ENCODE measurements around the gene NDST4.

Gene NDST4

DNA sequence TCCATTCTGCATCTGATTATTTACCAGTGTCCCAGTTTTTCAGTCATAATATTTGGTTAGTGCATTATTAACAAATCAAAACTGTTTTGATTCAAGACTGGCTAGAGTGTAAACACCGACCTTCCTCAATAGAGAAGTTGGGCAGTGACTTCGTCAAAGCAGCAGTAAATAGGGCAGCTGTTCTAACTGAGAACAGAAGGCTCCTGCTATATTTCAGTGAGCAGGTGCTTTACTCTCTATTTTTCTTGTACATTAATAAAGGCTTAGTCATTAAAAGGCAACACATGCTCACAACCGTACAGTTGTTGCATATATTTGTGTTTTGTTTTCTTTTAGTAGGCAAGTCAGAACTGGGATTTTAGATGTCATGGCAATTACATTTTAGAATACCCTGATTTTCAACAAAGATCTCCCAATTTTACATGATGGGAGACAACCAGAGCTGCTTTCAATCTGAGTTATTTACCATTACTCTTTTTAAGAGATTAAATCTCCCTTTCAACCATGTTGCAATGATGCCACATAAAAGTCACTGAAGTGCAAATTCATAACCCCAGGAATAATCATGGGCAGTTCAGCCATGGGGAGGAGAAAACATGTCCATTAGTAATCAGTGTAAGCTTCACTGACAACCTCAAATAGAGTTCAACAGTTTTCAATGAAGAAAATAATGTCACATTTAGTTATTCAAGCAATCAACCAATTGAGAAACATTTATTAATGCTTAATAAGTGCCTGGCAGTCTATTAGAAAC lies 233.3 kb downstream of the NDST4 start:
- no peak overlapping the region for H3K27ac ChIP-seq (replicated peaks)
- DNase-seq (ENCODE audit: low read depth in 1 of 2, low spot score in 1 of 2): no peak
- TF ChIP-seq CTCF (IDR thresholded peaks at IDR 0.05; ENCODE audit: insufficient read depth, low read length) (no peak), GABPA (IDR thresholded peaks at IDR 0.05; ENCODE audit: low read depth) (no peak)
- no peak overlapping the region for H3K4me3 ChIP-seq (replicated peaks; ENCODE audit: insufficient read depth, low read length)
- H3K27me3 ChIP-seq (ENCODE audit: insufficient read depth, poor library complexity, severe bottlenecking): no peaks in the 10 kb centered on the region

DNA sequence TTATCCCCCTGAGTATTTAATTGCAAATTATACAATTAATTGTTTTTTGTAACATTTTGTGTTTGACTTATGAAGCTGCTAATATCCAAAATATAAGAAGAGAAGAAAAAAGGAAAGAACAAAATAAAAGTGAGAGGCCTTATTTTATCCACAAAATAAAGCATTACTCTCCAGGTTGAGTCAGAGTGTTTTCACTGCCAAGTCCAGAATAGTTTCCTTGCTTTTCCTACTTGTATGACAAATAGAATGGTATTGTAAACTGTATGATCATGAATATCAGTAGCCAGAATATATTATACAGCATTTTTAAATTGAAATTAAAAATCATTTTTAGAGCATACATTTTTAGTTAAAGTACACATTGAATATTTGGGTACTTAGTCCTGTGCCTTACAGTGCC lies 237.8 kb downstream of the NDST4 start:
- TF ChIP-seq GABPA (IDR thresholded peaks at IDR 0.05; ENCODE audit: low read depth) (no peak), POLR2AphosphoS5 (IDR thresholded peaks at IDR 0.05; ENCODE audit: low read depth) (no peak), SPI1 (IDR thresholded peaks at IDR 0.05; ENCODE audit: borderline replicate concordance, low read depth) (no peak), CTCF (IDR thresholded peaks at IDR 0.05; ENCODE audit: insufficient read depth, low read length) (no peak)
- TF ChIP-seq, protein P1, sequence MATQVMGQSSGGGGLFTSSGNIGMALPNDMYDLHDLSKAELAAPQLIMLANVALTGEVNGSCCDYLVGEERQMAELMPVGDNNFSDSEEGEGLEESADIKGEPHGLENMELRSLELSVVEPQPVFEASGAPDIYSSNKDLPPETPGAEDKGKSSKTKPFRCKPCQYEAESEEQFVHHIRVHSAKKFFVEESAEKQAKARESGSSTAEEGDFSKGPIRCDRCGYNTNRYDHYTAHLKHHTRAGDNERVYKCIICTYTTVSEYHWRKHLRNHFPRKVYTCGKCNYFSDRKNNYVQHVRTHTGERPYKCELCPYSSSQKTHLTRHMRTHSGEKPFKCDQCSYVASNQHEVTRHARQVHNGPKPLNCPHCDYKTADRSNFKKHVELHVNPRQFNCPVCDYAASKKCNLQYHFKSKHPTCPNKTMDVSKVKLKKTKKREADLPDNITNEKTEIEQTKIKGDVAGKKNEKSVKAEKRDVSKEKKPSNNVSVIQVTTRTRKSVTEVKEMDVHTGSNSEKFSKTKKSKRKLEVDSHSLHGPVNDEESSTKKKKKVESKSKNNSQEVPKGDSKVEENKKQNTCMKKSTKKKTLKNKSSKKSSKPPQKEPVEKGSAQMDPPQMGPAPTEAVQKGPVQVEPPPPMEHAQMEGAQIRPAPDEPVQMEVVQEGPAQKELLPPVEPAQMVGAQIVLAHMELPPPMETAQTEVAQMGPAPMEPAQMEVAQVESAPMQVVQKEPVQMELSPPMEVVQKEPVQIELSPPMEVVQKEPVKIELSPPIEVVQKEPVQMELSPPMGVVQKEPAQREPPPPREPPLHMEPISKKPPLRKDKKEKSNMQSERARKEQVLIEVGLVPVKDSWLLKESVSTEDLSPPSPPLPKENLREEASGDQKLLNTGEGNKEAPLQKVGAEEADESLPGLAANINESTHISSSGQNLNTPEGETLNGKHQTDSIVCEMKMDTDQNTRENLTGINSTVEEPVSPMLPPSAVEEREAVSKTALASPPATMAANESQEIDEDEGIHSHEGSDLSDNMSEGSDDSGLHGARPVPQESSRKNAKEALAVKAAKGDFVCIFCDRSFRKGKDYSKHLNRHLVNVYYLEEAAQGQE (IDR thresholded peaks at IDR 0.05; ENCODE audit: insufficient replicate concordance, low read depth): no peak
- H3K4me3 ChIP-seq (replicated peaks; ENCODE audit: insufficient read depth, low read length): no peak overlapping the region
- no peaks in the 10 kb centered on the region for H3K27me3 ChIP-seq (ENCODE audit: insufficient read depth, poor library complexity, severe bottlenecking)
- DNase-seq (ENCODE audit: low read depth in 1 of 2, low spot score in 1 of 2): no peak
- H3K27ac ChIP-seq (replicated peaks): no peak overlapping the region

DNA sequence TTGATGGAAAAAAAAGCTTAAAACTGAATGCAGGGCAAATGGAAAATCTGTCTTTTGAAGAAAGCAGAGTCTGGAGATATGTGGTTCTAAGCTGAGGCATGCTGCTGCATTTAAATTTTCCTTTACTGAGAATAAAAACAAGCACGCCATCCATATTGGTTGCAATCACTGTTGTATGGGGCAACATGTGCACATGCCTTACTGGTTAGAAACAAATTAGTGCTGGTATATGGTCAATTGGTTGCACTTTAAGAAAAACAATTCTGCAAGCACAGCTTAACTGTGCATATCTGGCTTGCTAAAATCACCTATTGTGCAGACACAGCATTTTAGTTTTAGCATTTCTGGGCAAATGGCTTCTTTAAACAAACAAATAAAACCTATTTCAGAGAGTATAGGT lies 239.1 kb downstream of the NDST4 start:
- H3K27ac ChIP-seq (replicated peaks): no peak overlapping the region
- no peak overlapping the region for H3K4me3 ChIP-seq (replicated peaks; ENCODE audit: insufficient read depth, low read length)
- TF ChIP-seq GABPA (IDR thresholded peaks at IDR 0.05; ENCODE audit: low read depth) (no peak), POLR2AphosphoS5 (IDR thresholded peaks at IDR 0.05; ENCODE audit: low read depth) (no peak), SPI1 (IDR thresholded peaks at IDR 0.05; ENCODE audit: borderline replicate concordance, low read depth) (no peak), CTCF (IDR thresholded peaks at IDR 0.05; ENCODE audit: insufficient read depth, low read length) (no peak)
- TF ChIP-seq, protein P1 (IDR thresholded peaks at IDR 0.05; ENCODE audit: insufficient replicate concordance, low read depth): no peak
- DNase-seq (ENCODE audit: low read depth in 1 of 2, low spot score in 1 of 2): no peak
- no peaks in the 10 kb centered on the region for H3K27me3 ChIP-seq (ENCODE audit: insufficient read depth, poor library complexity, severe bottlenecking)

GRCh38 chr4:114870987-114871386 lies 242.4 kb downstream of the NDST4 start:
- DNase-seq (ENCODE audit: low read depth in 1 of 2, low spot score in 1 of 2): no peak
- Histone ChIP-seq H3K4me3 (replicated peaks; ENCODE audit: insufficient read depth, low read length) (no peak overlapping the region), H3K27me3 (ENCODE audit: insufficient read depth, poor library complexity, severe bottlenecking) (no peaks in the 10 kb centered on the region), H3K27ac (replicated peaks) (no peak overlapping the region)
- TF ChIP-seq CTCF (IDR thresholded peaks at IDR 0.05; ENCODE audit: insufficient read depth, low read length): no peak
- TF ChIP-seq POLR2AphosphoS5 (IDR thresholded peaks at IDR 0.05; ENCODE audit: low read depth): no peak
- TF ChIP-seq, protein P1 (IDR thresholded peaks at IDR 0.05; ENCODE audit: insufficient replicate concordance, low read depth): no peak
- no peak for TF ChIP-seq GABPA (IDR thresholded peaks at IDR 0.05; ENCODE audit: low read depth)
- TF ChIP-seq SPI1 (IDR thresholded peaks at IDR 0.05; ENCODE audit: borderline replicate concordance, low read depth): no peak
